ENCODE measurements around the gene RNF144A.
"Not testable (repeated sequence)": the region's sequence is repeated elsewhere in the genome, so short reads cannot be mapped to it uniquely, and the experiment has no call there.

Gene RNF144A, protein sequence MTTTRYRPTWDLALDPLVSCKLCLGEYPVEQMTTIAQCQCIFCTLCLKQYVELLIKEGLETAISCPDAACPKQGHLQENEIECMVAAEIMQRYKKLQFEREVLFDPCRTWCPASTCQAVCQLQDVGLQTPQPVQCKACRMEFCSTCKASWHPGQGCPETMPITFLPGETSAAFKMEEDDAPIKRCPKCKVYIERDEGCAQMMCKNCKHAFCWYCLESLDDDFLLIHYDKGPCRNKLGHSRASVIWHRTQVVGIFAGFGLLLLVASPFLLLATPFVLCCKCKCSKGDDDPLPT

DNA sequence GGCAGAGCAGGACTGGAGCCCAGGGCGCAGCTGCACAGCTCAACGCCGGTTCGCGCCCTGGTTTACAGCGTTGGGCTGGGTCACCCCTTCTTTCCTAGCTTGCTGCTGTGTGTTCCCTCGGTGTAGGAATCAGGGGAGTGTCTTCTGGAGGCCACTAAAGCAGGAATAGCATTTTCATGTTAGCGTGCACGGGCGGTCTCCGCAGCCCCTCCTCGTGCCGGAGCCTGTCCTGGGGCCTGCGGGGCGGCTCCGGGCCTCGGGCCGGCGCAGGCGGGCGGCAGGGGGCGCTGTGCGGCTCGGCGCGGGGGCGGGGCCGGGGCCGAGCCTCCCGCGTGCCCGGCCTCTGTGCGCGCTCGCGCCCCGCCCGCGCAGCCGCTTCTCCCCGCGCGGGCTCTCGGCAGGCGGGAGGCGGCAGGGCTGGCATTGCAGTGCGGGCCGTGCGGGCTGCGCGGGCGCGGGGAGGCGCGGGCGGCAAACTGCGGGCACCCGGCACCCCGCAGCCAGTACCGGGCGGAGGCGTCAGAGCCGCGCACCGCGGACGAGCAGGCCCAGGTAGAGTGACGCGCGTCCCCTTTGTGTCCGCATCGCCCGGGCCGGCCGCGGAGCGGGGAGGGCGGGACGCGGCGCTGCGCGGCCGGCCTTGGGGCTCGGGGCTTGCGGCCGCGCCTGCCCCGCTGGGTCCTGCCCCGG lies at the start of gene RNF144A:
Gene RNF144A, plus strand, starts transcription at position 342 of the 690 bp plus-strand sequence. CDS start 79,515 bp downstream, outside the sequence.
- no peak for DNase-seq (ENCODE audit: low read depth)

DNA sequence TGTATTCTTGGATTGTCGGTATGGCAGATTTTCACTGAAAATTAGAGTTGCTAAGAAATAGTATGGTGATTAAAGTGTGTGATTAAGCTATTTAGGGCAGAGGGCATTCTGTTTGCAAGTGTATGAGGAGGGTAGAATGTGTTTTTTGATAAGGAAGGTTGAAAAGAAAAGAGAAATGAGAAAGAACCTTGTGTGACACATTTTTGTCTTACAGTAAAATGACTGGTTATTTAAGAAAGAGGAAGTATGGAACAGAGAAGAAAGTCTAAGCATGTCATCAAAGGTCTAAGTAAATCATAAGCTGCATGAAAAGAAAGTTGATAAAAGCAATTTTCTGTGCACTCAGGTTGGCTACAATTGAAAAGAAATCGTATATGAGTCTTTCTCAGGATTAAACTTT lies 44.8 kb upstream of the RNF144A start:
- DNase-seq (ENCODE audit: low read depth): no peak

DNA sequence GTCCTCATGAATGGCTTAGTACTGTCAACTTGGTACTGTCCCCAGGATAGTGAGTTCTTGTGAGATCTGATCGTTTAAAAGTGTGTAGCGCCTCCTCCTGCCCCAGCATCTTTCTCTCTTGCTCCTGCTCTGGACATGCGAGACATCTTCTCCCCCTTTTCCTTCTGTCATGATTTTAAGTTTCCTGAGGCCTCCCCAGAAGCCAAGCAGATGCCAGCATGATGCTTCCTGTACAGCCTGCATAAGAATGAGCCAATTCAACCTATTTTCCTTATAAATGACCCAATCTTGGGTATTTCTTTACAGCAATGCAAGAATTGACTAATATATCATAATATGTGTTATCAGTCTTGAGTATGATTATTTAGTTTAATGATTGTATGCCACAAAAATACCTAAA lies 43.2 kb upstream of the RNF144A start:
- DNase-seq (ENCODE audit: low read depth): no peak

DNA sequence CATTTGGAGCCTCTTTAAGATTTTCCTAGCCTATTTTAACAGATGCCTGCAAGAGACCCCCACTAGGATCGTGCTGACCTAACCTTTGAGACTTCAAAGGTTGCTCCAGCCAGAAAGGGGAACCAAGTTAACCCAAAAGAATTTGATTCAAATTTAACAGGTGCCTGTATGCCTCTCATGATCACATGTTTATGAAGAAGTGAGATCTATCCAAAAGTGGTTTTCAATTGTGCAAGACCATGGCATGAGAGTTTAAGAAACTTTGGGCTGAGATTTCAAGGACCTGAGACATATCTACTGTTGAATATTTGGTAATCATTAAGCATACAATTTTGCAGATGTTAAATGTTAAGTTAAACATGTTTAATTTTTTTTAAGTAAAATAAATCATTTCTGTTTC lies 40.9 kb upstream of the RNF144A start:
- no peak for DNase-seq (ENCODE audit: low read depth)

DNA sequence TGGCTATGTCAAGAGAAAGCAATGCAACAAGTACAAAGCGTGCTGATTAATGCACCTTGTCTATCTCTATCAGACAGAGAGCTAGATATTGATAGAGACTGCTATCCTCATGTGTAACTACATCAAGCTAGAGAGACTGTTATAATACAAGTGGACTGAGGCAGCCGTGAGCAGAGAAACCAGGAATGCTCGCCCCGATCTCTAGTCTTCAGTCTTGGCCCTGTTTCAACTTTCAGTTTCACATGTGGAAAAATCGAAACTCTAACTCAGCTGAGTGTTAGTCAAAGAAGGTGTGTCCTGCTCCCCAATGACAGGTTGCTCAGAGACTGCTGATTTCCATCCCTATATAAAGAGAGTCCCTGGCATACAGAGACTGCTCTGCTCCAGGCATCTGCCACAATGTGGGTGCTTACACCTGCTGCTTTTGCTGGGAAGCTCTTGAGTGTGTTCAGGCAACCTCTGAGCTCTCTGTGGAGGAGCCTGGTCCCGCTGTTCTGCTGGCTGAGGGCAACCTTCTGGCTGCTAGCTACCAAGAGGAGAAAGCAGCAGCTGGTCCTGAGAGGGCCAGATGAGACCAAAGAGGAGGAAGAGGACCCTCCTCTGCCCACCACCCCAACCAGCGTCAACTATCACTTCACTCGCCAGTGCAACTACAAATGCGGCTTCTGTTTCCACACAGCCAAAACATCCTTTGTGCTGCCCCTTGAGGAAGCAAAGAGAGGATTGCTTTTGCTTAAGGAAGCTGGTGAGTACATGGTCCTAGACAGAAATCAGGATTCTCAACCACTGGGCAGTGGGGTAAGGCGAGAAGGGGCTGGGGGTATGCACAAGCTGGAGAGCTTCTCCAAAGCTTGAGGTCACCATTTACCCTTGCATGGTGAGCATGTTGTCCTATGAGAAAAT lies 39.6 kb upstream of the RNF144A start, which contains the start of gene RSAD2:
Gene RSAD2, plus strand, starts transcription at position 376 of the 903 bp plus-strand sequence. Its CDS starts 24 bp downstream, at position 400.
- no peak for DNase-seq (ENCODE audit: low read depth)

DNA sequence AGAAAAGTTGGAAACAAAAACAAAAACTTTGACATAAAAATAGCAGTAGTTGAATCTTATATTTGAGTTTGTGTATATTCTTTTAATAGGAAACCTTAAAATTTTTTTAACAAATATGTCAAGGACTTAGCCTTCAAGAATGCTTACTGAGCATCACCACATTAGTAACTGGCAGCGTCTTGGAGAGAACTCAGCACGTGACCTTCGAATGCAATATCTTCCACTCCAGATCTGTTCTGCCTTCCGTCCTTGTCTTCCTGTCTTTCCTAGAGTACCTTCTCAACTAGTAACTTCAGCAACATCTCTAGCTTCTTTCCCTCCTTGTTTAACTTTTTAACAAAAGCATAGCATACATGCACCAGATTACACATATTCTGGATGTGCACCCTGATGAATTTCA lies 38.7 kb upstream of the RNF144A start:
- DNase-seq (ENCODE audit: low read depth): no peak

DNA sequence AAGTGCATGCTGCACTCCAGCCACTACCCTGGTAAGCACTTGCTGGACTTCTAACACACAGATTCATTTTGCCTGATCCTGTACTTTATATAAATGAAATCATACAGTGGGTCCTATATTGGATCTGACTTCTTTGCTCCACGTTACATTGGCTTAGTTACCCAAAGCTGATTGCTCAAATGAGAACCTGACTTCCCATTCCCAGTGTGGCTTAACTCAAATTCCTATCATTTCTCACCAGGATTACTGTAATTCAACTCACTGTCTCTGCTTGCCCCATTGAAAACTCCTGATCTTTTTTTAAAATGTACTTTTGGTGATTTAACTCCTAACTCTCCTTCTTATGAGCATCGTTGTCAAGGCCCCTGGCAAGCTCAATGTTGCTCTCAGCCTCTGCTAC lies 38.2 kb upstream of the RNF144A start:
- DNase-seq (ENCODE audit: low read depth): no peak

DNA sequence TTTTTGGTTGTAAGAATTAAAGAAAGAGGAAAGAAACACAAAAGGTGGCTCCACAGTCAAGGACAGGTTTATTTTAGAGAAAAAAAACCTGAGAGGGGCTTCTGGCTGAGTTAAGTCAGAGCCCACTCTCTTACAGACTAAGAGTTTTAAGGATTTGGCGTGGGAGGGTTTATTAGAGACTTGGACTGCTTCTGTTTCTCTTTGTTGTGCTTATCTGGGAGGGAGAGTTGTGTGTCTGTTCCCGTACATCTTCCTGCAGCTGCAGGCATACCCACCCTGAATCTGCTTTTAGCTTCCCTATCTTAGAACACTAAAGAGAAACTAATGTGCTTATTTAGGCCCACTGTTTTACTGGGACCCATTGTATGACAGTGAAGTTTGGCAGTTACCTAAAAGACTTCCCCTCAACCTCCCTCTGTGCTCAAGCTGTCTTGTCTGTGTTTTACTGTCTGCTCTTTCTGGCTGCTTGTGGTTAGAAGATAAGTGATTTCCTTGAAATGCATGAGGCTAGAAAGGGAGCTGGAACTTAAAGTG lies 36.9 kb upstream of the RNF144A start:
- DNase-seq (ENCODE audit: low read depth): no peak

DNA sequence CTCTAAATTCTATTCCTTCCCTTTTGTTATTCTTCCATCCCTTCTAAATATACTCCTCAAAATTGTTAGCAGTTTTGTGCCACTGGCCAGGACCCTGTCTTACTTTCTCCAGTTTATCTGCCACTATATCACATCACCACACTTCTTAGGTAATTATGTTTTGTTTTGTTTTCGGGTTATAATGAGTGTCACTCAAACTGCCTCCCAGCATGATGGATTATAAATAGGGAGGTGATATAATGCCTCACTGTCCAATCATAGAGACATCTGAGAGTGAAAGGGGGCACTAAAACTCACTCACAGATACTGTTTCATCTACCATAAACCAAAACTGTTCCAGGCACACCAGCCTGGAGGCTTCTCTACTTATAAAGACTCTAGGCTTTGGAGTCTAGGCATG lies 36.2 kb upstream of the RNF144A start:
- DNase-seq (ENCODE audit: low read depth): no peak

DNA sequence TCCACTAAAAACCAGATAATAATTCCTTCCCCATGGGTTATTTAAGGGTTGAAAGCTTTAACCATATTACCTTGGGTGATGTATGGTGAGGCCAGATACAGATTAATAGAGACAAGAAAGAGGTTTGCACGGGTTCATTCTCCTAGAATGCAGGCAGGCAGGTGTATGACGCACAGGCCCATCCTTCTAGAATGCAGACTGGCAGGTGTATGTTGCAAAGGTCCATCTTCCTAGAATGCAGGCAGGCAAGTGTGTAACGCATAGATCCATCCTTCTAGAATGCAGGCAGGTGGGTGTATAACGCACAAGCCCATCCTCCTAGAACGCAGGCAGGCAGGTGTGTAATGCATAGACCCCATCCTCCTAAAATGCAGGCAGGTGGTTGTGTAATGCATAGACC lies 35.7 kb upstream of the RNF144A start:
- no peak for DNase-seq (ENCODE audit: low read depth)

DNA sequence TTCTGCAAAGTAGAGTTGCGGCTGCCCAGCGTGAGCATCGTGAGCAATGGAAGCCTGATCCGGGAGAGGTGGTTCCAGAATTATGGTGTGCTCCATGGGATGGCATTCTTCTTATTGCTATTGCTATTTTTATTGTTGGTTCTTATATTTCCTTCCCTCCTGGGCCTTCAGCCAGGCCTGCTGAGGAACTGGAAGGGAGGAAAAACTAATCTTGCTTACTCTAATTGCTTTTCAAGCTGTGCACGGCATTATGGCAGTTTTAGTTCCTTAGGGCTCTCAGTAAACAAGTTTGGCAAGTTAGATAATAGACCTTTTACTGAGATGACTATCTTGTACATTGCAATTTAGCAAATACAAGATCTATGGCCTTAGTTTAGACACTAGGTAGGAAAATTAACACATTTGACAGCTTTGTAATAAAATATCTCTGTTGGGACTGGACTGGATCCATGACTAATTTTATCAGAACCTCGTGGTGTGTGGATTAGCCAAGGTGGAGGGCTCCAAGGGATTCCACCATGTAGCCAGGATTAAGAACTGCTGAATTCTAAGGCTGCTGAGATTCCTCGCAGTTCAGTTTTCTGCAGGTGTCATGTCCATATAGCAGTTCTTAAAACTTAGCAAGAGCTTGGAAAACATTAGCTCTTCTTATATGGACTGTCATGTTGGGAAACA lies 33.6 kb upstream of the RNF144A start:
- no peak for DNase-seq (ENCODE audit: low read depth)

DNA sequence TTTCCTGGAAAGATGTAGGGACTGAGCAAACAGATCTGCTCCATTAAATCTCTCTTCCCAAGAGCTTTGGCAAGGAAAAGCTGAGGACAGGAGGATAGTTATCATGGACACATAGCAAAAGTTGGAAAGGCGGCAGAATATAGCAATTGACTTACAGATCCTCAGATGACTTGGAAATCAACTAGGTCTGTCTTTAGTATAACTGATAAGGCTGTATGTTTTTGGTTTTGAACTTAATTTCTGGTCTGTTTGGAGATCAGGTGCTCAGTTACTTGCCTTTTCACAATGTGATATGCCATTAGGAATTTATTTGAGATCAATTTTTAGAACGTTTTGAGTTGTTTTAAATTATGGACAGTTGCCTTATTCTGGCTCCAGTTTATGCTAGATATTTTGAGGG lies 31.7 kb upstream of the RNF144A start:
- no peak for DNase-seq (ENCODE audit: low read depth)

DNA sequence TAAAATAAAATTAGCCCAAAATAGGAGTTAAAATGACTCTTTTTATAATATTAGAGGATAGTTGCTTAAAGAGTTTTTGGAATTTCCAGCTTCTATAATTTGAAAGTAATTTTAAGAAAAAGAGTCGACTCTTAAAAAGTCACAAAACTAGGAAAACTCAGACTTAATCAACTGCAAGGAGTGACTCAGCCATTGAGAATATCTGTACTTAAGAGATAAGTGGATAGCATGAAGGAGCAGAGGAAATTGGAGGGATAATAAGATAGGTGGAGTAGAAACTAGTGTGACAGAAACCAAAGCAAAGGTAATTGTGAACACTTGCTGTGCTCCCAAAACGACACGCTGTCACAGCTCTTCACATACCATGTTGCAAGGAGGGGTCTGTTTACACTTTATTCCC lies 31.2 kb upstream of the RNF144A start:
- DNase-seq (ENCODE audit: low read depth): no peak

DNA sequence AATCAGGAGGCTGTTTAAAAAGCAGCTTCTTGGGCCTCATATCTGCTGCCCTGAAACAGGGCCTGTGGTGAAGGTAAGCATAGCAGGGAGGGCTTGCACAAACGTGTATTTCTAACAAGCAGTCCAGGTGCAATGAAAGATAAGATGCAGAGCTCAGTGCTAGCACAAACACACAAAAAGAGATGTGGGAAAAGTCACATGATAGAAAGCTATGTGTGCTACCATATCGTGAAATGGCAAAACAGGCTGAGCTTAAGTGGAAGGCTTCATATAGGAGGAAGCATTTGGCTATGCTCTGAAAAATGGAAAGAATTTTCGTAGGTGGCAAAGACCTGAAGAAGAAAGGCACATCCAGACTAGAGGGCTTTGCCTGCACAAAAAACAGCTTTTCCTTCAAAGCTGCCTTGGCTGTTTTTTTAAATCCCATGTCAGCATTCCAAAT lies 29.4 kb upstream of the RNF144A start:
- DNase-seq (ENCODE audit: low read depth): no peak

DNA sequence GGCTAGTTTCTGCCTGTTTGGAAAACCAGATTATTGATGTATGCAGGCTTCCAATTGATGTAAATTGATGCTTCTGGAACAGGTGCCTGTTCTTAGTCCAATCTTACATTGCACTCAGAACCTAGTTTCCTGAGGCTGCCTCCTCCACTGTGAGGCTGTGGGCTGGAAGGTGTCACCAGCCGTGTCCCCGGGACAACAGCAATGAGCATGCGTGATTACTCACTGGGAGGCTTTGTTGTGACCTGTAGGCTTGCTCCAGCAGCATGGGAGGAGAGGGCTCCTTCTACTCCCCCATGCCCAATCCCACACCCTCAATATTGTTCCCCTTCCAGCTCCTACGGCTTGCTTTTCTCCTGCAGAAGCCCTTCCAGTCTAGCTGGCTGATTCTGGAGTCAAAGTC lies 28.5 kb upstream of the RNF144A start:
- DNase-seq (ENCODE audit: low read depth): no peak

DNA sequence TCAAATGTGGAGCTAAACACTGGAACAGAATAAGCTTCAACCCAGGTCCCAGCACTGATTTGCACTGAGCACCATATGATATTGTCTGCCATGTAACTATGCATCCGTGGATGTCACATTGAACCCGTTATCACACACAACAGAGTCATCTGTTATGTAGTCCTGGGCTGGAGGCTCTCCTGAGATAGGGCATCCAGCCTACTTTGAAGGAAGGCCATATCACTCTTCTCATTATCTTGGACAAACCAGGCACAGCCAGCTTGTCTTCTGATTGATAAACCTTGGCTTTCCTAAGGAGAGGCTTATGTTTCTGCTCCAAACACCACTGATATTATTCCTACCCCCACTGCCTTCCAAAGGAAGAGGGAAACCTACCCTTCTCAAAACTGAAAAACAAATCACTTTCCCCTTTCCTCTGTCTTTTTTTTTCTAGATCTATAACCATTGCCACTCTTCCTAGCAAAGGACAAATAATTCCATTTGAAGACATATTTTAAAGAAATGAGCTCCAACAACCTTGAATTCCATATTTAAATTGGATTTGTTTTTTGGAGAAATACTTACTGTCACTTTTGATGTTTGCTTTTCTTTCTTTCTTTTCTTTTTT lies 23.2 kb upstream of the RNF144A start:
- no peak for DNase-seq (ENCODE audit: low read depth)

DNA sequence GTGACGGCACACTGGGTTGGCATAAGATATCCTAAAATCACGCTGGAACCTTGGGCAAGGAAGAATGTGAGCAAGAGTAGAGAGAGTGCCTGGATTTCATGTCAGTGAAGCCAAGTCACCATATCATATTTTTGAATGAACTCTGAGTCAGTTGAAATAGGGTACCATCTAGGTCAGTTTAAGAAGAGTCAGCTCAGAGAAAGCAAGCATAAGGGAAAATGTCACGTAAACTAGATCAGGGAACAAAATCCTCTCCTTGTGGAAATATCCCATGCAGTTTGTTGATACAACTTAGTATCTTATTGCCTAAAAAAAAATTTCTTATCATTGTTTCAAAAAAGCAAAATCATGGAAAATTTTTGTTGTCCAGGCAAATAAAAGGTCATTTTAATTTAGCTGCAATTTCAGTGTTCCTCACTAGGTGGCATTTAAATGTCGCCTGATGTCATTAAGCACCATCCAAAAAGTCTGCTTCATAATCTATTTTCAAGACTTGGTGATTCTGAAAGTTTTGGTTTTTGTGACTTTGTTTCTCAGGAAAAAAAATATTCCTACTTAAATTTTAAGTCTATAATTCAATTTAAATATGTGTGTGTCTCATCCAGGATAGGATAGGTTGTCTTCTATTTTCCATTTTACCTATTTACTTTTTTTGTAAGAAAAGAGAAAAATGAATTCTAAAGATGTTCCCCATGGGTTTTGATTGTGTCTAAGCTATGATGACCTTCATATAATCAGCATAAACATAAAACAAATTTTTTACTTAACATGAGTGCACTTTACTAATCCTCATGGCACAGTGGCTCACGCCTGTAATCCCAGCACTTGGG lies 20.1 kb upstream of the RNF144A start:
- no peak for DNase-seq (ENCODE audit: low read depth)

DNA sequence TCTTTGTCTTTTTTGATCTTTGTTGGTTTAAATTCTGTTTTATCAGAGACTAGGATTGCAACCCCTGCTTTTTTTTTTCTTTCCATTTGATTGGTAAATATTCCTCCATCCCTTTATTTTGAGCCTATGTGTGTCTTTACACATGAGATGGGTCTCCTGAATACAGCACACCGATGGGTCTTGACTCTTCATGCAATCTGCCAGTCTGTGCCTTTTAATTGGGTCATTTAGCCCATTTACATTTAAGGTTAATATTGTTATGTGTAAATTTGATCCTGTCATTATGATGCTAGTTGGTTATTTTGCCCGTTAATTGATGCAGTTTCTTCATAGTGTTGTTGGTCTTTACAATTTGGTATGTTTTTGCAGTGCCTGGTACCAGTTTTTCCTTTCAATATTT lies 14.6 kb upstream of the RNF144A start:
- not testable (repeated sequence) for DNase-seq (ENCODE audit: low read depth)

DNA sequence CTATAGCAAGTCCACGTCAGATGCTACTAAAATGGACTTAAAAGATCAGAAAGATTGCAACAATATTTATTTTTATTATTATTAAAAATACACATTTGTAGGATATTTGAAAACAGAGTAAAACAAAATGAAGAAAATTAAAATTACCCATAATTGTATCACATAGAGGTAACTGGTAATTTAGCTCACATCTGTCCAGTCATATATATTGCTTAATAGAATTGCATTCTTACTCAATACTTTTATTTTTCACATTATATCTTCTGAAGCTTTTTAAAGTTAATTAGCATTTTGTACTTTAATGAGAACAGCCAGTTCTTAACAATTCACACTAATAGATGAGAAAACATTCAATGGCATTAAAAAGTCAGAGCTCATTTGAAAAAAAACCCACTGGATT lies 11.5 kb upstream of the RNF144A start:
- no peak for DNase-seq (ENCODE audit: low read depth)

DNA sequence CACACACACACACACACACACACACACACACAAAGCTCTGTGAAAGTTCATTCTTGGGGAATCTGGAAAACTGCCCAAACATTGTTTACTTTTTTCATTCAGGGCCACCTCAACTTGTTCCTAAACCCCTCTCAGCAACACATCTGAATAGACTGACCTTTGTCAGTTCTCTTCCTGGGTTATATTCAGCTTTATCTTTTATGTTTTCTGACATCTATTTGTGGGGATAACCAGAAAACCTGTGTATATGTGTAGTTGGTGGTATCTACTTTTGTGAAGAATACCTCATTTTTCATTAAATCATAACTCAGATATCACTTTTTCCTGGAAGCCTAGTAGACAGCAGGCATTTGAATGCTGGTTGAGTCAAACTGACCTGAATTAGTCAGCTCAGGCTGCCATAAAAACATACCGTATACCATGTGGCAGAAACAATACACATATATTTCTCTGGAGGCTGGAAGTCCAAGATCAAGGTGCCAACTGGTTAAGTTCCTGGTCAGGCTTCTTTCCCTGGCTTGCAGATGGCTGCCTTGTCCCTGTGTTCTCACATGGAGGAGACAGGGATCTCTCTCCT lies 11.0 kb upstream of the RNF144A start:
- no peak for DNase-seq (ENCODE audit: low read depth)
